HG03354 (cell line): Measurements from ENCODE around the gene MAPK14.
"Not testable (repeated sequence)": the region's sequence is repeated elsewhere in the genome, so short reads cannot be mapped to it uniquely, and the experiment has no call there.

ENCODE experiments used
- ATAC-seq: cut with Tn5 transposase; IDR thresholded peaks from one replicate; pipeline ENCODE4 v1.9.1; 2021; ENCODE audit warnings: mild to moderate bottlenecking; ENCODE audit not compliant: unreplicated experiment, poor library complexity, severe bottlenecking

Gene MAPK14

DNA sequence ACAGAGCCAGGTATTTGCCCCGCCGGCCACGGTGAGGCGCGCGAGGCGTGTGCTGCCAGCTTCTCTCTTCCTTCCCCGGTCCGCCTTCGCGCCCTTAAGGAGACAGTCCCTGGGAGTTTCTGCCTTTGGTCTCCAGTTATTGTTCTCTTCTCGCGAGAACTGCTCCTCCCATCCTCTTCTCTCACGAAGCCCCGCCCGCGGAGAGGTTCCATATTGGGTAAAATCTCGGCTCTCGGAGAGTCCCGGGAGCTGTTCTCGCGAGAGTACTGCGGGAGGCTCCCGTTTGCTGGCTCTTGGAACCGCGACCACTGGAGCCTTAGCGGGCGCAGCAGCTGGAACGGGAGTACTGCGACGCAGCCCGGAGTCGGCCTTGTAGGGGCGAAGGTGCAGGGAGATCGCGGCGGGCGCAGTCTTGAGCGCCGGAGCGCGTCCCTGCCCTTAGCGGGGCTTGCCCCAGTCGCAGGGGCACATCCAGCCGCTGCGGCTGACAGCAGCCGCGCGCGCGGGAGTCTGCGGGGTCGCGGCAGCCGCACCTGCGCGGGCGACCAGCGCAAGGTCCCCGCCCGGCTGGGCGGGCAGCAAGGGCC is at the start of gene MAPK14:
TSS of gene MAPK14 (plus strand) at position 308 of the 587 bp plus-strand sequence. CDS start 350 bp downstream, outside the sequence.
- peak; percentile 88 for ATAC-seq

DNA sequence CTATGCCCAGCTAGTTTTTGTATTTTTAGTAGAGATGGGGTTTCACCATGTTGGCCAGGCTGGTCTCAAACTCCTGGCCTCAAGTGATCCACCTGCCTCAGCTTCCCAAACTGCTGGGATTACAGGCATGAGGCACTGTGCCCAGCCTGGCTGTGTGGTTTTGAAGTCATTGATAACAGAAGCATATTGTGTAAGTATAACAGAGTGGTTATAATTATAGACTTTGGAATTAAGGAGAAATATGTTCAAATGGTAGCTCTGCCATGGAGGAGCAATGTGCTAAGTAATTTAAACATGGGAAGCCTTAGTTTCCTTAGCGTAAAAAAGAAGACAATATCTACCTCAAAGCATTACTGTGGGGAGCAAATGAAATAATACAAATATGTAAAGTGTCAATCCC is 47.5 kb upstream of the MAPK14 start:
- not testable (repeated sequence) for ATAC-seq

DNA sequence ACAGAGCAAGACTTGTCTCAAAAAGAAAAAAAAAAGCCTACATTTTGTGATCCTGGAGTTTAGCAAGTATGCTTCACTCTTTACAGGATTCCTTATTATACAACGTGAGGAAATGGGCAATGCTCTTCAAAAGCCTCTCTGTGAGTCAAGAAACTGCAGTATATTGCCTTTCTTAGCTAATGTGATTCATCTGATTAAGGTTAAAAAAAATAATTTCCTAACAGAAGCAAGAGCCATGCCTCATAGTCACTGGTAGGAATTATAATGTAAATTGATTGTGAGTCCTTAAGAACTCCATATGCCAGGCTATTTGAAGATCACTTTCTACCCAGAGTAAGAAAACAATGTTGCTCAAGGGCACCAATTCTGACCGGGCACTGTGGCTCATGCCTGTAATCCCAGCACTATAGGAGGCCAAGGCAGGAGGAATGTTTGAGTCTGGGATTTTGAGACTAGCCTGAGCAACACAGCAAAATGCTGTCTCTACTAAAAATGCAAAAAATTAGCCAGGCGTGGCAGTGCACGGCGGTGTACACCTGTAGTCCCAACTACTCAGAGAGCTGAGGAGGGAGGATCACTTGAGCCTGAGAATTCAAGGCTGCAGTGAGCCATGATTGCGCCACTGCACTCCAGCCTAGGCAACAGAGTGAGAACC is 46.5 kb upstream of the MAPK14 start:
- no peak for ATAC-seq

DNA sequence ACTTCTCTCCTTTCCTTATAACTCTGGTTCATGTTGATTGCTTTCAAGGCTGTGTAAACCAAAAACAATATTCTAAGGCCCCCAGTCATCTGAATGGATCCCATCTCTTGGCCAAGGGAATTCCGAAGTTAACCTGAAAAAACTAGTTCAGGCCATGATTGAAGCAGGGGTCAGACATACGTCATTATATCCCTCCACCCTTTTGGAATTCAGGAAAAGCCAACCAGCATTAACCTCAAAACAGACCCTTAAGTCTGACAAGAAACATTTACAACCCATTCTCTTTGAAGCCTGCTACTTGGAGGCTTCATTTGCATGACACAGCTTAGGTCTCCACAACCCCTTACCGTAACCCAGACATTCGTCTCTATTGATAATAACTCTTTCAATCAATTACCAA is 42.9 kb upstream of the MAPK14 start:
- ATAC-seq = no peak

- not testable (repeated sequence) for ATAC-seq
Measured at GRCh38 chr6:35988047-35988446, 39.6 kb upstream of the MAPK14 start.

GRCh38 chr6:35993150-35993549 is 34.5 kb upstream of the MAPK14 start:
- ATAC-seq = no peak

DNA sequence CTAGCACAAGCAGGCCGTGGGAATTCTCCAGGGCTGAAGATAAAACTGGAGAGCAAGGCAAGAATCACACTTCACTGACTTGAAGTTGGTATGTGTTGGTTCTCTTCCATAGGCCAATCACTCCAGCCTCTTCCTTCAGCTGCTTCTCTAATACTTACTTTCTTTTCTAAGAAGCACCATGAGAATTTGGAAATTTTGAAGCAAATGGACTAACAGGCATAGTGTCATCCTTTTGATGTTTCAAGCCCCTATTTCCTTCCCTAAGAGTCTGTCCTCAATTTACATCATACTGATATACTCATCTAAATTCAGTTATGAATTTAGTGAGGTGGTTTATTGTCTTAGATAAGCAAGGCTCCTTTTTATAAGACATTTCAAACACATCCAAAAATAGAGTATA is 27.2 kb upstream of the MAPK14 start:
- ATAC-seq = no peak

GRCh38 chr6:36015666-36016065 is 11.9 kb upstream of the MAPK14 start:
- ATAC-seq = no peak

GRCh38 chr6:36018339-36018738 is 9.3 kb upstream of the MAPK14 start:
- ATAC-seq = no peak

GRCh38 chr6:36019167-36019566 is 8.4 kb upstream of the MAPK14 start:
- no peak for ATAC-seq

DNA sequence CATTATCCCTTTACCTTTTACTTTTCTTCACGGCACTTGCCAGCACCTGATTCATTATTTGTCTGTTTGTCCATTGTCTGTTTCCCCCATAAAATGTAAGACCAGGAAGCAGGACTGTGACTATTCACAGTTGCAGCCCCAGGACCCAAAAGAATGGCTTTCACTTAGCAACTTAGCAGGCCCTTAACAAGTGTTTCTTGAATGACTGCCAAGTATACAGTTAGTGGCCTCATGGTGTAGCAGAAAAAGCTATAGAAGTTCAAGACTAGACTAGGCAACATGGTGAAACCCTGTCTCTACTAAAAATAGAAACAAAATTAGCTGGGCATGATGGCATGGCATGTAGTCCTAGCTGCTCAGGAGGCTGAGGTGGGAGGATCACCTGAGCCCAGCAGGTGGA is 7.5 kb upstream of the MAPK14 start:
- no peak for ATAC-seq

- ATAC-seq = no peak
Measured at GRCh38 chr6:36023996-36024795, 3.4 kb upstream of the MAPK14 start, which contains the start of gene SLC26A8. Gene SLC26A8, minus strand, starts transcription at chr6:36024641. Its CDS starts 4,934 bp downstream, at chr6:36019707.

- no peak for ATAC-seq
Measured at GRCh38 chr6:36025260-36025931, 2.2 kb upstream of the MAPK14 start.

DNA sequence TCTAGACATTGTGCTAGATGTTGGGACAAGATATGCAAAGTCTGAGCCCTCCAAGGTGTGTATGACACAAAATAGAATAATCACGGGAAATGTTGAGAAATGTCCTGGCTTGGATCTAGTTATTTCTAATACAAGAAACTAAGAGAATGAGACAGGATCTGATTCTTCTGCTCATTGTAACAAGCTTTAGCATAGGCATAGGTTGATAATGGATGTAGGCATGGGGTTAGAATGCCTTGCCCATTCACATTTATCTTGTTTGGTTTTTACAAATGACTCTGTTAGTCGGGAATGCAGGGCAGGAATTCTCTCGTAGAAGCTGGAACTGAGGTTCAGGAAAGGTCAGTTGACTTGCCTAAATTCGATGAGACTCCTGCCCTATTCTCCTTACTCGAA is 1.7 kb upstream of the MAPK14 start:
- no peak for ATAC-seq

DNA sequence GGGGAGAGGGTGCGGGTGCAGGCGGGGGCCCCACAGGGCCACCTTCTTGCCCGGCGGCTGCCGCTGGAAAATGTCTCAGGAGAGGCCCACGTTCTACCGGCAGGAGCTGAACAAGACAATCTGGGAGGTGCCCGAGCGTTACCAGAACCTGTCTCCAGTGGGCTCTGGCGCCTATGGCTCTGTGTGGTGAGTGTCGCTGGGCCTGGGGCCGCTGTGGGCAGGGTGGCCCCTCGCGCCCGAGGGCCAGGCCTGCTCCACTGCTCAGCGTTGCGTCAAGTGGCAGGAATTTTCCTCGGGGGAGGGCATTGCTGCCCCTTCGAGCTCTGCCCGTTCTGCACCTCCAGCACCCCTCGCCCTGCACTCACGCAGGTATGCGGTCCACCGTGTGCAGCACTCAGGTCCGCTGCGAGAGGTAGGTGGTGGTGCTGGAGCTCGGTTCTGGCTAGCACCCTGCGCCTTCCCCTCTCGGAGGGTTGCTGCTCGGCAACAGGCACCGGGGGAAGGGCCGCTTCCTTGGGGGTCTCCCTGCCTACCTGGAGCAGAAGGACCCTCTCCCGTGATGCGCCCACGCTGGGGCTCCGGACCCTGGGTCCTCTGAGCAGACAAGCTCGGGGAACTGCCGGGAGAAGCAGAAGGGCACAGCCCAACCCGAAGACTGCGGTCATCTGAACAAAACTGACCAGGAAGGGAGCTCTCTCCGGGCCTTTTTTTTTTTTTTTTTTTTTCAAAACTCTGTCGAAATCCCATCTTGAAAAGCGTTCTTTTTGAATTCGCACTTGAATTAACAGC is 674 bp downstream of the MAPK14 start:
- peak; percentile 29 for ATAC-seq

DNA sequence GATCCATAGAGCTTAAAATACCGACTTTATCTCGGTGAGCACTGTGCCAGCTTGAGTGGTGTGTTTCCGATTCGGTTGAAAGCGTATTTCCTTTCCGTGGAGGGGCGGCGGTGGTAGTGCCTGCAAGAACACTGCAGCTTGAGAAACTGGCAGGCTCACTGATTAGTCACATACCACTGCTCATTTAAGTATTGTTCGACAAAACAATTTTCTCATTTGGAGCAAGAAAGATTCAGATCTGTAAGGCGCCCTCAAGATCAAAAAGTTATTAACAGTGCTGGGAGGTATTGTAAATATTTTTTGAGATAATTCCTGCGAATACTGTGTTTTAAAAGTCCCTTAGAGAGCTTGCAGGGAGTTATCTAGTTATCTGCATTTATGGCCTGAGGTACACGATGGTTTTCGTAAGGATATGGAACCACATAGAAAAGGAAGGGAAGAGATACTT is 1.3 kb downstream of the MAPK14 start:
- ATAC-seq = no peak

- ATAC-seq = no peak
Measured at GRCh38 chr6:36029464-36029863, 1.9 kb downstream of the MAPK14 start.

DNA sequence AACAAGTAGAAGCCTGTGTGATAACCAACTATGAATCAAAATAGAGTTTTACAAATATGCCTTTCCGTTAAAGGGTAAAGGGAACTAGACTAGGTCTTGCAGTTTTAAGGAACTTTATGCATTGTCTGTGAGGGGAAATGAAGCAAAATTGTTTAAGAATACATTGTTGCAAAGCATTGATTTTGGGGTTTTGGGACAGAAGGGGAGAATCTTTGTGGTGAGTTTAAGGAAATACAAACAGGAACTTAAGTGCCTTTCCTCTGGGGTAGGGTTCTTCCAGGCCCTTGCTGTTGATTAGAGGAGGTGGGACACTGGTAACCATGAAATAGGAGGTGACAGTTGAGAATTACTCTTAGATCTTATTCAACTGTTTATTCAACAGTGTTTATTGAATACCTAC is 4.7 kb downstream of the MAPK14 start:
- no peak for ATAC-seq

GRCh38 chr6:36033144-36033543 is 5.5 kb downstream of the MAPK14 start:
- ATAC-seq = not testable (repeated sequence)
